KOPT-K1 (cell line): ENCODE measurements around the gene TLL1.

Experiments
- H3K27ac ChIP-seq: fragments of 200-600 bp; sonication (generic); 2 replicates; pipeline ENCODE4 v1.5.1; 2016; ENCODE audit warnings: antibody characterized with exemption, mild to moderate bottlenecking, low read depth, low read length; ENCODE audit not compliant: poor library complexity, severe bottlenecking
- H3K36me3 ChIP-seq: fragments of 200-600 bp; sonication (generic); 2 replicates; pipeline ENCODE4 v1.5.1; 2017; ENCODE audit warnings: antibody characterized with exemption, mild to moderate bottlenecking, low read length, moderate library complexity; ENCODE audit not compliant: insufficient read depth
- H3K9me3 ChIP-seq: fragments of 200-600 bp; sonication (generic); 2 replicates; pipeline ENCODE4 v1.5.1; 2017; ENCODE audit warnings: antibody characterized with exemption, low read length, mild to moderate bottlenecking; ENCODE audit not compliant: insufficient read depth, poor library complexity, severe bottlenecking

Gene TLL1

GRCh38 chr4:165873298-165874071, 448 bp downstream of the TLL1 start:
- H3K27ac ChIP-seq, result no peak overlapping the region
- peaks cover 8% of the 10 kb centered on the region for H3K9me3 ChIP-seq
- no peaks in the 10 kb centered on the region for H3K36me3 ChIP-seq

- no peak overlapping the region for H3K27ac ChIP-seq
- H3K36me3 ChIP-seq, result no peaks in the 10 kb centered on the region
- peaks cover 8% of the 10 kb centered on the region for H3K9me3 ChIP-seq
These were observed 1.2 kb downstream of the TLL1 start for GRCh38 chr4:165874072-165874790.

GRCh38 chr4:165874791-165875371, 1.8 kb downstream of the TLL1 start:
- Histone ChIP-seq H3K36me3 (no peaks in the 10 kb centered on the region), H3K27ac (no peak overlapping the region), H3K9me3 (peaks cover 8% of the 10 kb centered on the region)

- no peaks in the 10 kb centered on the region for H3K36me3 ChIP-seq
These were observed 2.4 kb downstream of the TLL1 start for GRCh38 chr4:165875446-165875845.

GRCh38 chr4:165877286-165877685, 4.2 kb downstream of the TLL1 start:
- peaks cover 8% of the 10 kb centered on the region for H3K9me3 ChIP-seq
- no peak overlapping the region for H3K27ac ChIP-seq
- H3K36me3 ChIP-seq, result no peaks in the 10 kb centered on the region

More at GRCh38 chr4:165875446-165875845, 2.4 kb downstream of the TLL1 start:
- Histone ChIP-seq H3K9me3 (peaks cover 8% of the 10 kb centered on the region), H3K27ac (no peak overlapping the region)

GRCh38 chr4:165879641-165880040, 6.6 kb downstream of the TLL1 start:
- Histone ChIP-seq H3K36me3 (no peaks in the 10 kb centered on the region), H3K27ac (no peak overlapping the region)

GRCh38 chr4:165894159-165894558, 21.1 kb downstream of the TLL1 start:
- Histone ChIP-seq H3K36me3 (no peaks in the 10 kb centered on the region), H3K9me3 (peaks cover 26% of the 10 kb centered on the region), H3K27ac (no peak overlapping the region)

More at GRCh38 chr4:165879641-165880040, 6.6 kb downstream of the TLL1 start:
- no peaks in the 10 kb centered on the region for H3K9me3 ChIP-seq

- H3K27ac ChIP-seq, result no peak overlapping the region
- no peaks in the 10 kb centered on the region for H3K36me3 ChIP-seq
These were observed 32.5 kb downstream of the TLL1 start for GRCh38 chr4:165905405-165906027.

GRCh38 chr4:165906272-165906671, 33.2 kb downstream of the TLL1 start:
- Histone ChIP-seq H3K27ac (no peak overlapping the region), H3K36me3 (no peaks in the 10 kb centered on the region)

More at GRCh38 chr4:165905405-165906027, 32.5 kb downstream of the TLL1 start:
- no peaks in the 10 kb centered on the region for H3K9me3 ChIP-seq

GRCh38 chr4:165909947-165910346, 36.9 kb downstream of the TLL1 start:
- H3K36me3 ChIP-seq, result no peaks in the 10 kb centered on the region
- H3K9me3 ChIP-seq, result no peaks in the 10 kb centered on the region
- no peak overlapping the region for H3K27ac ChIP-seq

More at GRCh38 chr4:165906272-165906671, 33.2 kb downstream of the TLL1 start:
- H3K9me3 ChIP-seq, result no peaks in the 10 kb centered on the region

- no peaks in the 10 kb centered on the region for H3K9me3 ChIP-seq
- H3K27ac ChIP-seq, result no peak overlapping the region
These were observed 42.2 kb downstream of the TLL1 start for GRCh38 chr4:165915215-165915614.

GRCh38 chr4:165921546-165921945, 48.5 kb downstream of the TLL1 start:
- Histone ChIP-seq H3K9me3 (no peaks in the 10 kb centered on the region), H3K36me3 (no peaks in the 10 kb centered on the region), H3K27ac (no peak overlapping the region)

More at GRCh38 chr4:165915215-165915614, 42.2 kb downstream of the TLL1 start:
- H3K36me3 ChIP-seq, result no peaks in the 10 kb centered on the region

- H3K36me3 ChIP-seq, result no peaks in the 10 kb centered on the region
- no peaks in the 10 kb centered on the region for H3K9me3 ChIP-seq
- H3K27ac ChIP-seq, result no peak overlapping the region
These were observed 49.7 kb downstream of the TLL1 start for GRCh38 chr4:165922747-165923146.

- no peaks in the 10 kb centered on the region for H3K36me3 ChIP-seq
- no peaks in the 10 kb centered on the region for H3K9me3 ChIP-seq
- no peak overlapping the region for H3K27ac ChIP-seq
These were observed 53.3 kb downstream of the TLL1 start for GRCh38 chr4:165926307-165926706.

GRCh38 chr4:165927366-165927765, 54.3 kb downstream of the TLL1 start:
- no peak overlapping the region for H3K27ac ChIP-seq
- no peaks in the 10 kb centered on the region for H3K9me3 ChIP-seq
- no peaks in the 10 kb centered on the region for H3K36me3 ChIP-seq
